MM.1S (cell line): ENCODE measurements around the gene CTNNAL1.

Experiments used
- DNase-seq: peaks from one replicate; pipeline ENCODE4 v3.0.0-alpha.2; 2015
- H2AFZ ChIP-seq: fragments of 300-600 bp; sonication (generic); 2 replicates; pipeline ENCODE4 v1.6.0; 2016; ENCODE audit warnings: antibody characterized with exemption, low read length
- H3F3A ChIP-seq: fragments of 300-600 bp; sonication (generic); 2 replicates; pipeline ENCODE4 v1.6.1; 2016; ENCODE audit warnings: mild to moderate bottlenecking, antibody characterized with exemption, low read length, moderate library complexity, mixed read lengths; ENCODE audit not compliant: insufficient read depth
- H3K27ac ChIP-seq: fragments of 300-600 bp; sonication (generic); 2 replicates; pipeline ENCODE4 v1.5.1; 2016; ENCODE audit warnings: mild to moderate bottlenecking, low read length
- H3K27me3 ChIP-seq: fragments of 300-600 bp; sonication (generic); replicated peaks from 2 replicates; pipeline ENCODE4 v1.6.0; 2016; ENCODE audit warnings: low read length; ENCODE audit not compliant: insufficient read depth
- H3K36me3 ChIP-seq: fragments of 300-600 bp; sonication (generic); replicated peaks from 2 replicates; pipeline ENCODE4 v1.6.1; 2016; ENCODE audit warnings: mild to moderate bottlenecking, low read length, mixed read lengths; ENCODE audit not compliant: insufficient read depth
- H3K4me1 ChIP-seq: fragments of 300-600 bp; sonication (generic); 2 replicates; pipeline ENCODE4 v1.6.1; 2016; ENCODE audit warnings: low read length, mixed read lengths
- H3K4me2 ChIP-seq: fragments of 300-600 bp; sonication (generic); 2 replicates; pipeline ENCODE4 v1.6.0; 2016; ENCODE audit warnings: low read depth, low read length
- H3K4me3 ChIP-seq: fragments of 300-600 bp; sonication (generic); 2 replicates; pipeline ENCODE4 v1.5.1; 2016; ENCODE audit warnings: low read length, mixed read lengths
- H3K79me2 ChIP-seq: fragments of 300-600 bp; sonication (generic); 2 replicates; pipeline ENCODE4 v1.6.1; 2016; ENCODE audit warnings: mixed run types, low read length, mixed read lengths
- H3K9ac ChIP-seq: fragments of 300-600 bp; sonication (generic); 2 replicates; pipeline ENCODE4 v1.6.1; 2016; ENCODE audit warnings: low read length, mixed read lengths
- H3K9me2 ChIP-seq: fragments of 300-600 bp; sonication (generic); replicated peaks from 2 replicates; pipeline ENCODE4 v1.6.1; 2016; ENCODE audit warnings: mild to moderate bottlenecking, low read length, mixed read lengths; ENCODE audit not compliant: insufficient read depth
- H3K9me3 ChIP-seq: fragments of 300-600 bp; sonication (generic); replicated peaks from 2 replicates; pipeline ENCODE4 v1.6.1; 2016; ENCODE audit warnings: mild to moderate bottlenecking, low read length, mixed read lengths; ENCODE audit not compliant: insufficient read depth
- H4K20me1 ChIP-seq: fragments of 300-600 bp; sonication (generic); 2 replicates; pipeline ENCODE4 v1.6.1; 2016; ENCODE audit warnings: mild to moderate bottlenecking, low read length, moderate library complexity, mixed read lengths; ENCODE audit not compliant: insufficient read depth
- EZH2 ChIP-seq: fragments of 300-600 bp; sonication (generic); optimal IDR thresholded peaks from 2 replicates; pipeline ENCODE3; 2017; ENCODE audit warnings: low read depth, mild to moderate bottlenecking, antibody characterized with exemption, low read length, mixed read lengths
- EZH2phosphoT487 ChIP-seq: fragments of 300-600 bp; sonication (generic); IDR thresholded peaks from 2 replicates; pipeline ENCODE4 v1.6.1; 2018; ENCODE audit warnings: antibody characterized with exemption, low read length
- TF ChIP-seq, protein P1 (sequence below): fragments of 300-600 bp; sonication (generic); IDR thresholded peaks from 2 replicates; pipeline ENCODE4 v1.5.1; 2016; ENCODE audit warnings: antibody characterized with exemption, low read length, mixed read lengths

The CTNNAL1 gene

DNA sequence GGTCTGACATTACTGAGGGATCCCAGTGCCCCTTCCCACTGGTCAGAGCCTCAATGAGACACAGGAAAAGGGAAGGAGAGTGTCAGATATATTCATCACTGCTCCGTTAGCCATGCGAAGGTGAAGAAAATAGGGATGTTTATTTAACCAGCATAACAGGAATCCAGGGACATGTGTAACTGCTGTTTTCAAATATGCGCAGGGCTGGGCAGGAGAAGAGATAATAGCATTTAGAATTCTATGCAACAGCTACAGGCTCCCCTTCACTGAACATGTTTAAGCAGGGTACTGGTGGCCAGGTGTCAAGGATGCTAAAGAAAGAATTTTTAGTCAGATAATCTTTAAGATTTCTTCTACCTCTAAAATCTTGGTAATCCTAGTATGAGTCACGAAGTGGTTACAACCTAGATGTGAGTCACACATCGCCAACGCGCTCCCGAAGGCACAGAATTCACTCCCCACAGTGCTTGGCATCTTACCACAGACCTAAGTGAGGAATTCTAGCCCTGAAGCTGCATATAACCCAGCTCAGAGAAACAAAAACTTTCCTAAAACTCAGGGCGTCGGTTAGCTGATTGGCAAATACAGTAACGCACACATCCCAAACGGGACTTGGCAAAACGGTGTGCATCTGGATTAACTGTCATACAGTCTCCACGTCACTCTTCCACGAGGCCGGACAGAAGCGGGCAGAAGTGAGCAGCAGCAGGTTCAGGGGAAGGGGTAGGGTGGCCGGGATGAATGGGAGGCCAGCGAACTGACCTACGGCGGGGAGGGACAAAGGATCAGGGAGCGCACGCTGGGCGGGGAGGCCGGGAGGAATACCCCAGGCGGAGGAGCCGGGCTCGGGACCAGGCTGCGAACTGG is 1.1 kb downstream of the CTNNAL1 start:
- H3K4me3 ChIP-seq, result peak overlapping the region; percentile 93
- peaks cover 20% of the 10 kb centered on the region for H3K4me1 ChIP-seq
- peak overlapping the region; percentile 71 for H2AFZ ChIP-seq
- H3K36me3 ChIP-seq, result no peaks in the 10 kb centered on the region
- H3K9me3 ChIP-seq, result no peaks in the 10 kb centered on the region
- peak overlapping the region; percentile 74 for H3K4me2 ChIP-seq
- H3K27me3 ChIP-seq, result no peaks in the 10 kb centered on the region
- TF ChIP-seq EZH2 (no peak), EZH2phosphoT487 (no peak)
- TF ChIP-seq, protein P1, sequence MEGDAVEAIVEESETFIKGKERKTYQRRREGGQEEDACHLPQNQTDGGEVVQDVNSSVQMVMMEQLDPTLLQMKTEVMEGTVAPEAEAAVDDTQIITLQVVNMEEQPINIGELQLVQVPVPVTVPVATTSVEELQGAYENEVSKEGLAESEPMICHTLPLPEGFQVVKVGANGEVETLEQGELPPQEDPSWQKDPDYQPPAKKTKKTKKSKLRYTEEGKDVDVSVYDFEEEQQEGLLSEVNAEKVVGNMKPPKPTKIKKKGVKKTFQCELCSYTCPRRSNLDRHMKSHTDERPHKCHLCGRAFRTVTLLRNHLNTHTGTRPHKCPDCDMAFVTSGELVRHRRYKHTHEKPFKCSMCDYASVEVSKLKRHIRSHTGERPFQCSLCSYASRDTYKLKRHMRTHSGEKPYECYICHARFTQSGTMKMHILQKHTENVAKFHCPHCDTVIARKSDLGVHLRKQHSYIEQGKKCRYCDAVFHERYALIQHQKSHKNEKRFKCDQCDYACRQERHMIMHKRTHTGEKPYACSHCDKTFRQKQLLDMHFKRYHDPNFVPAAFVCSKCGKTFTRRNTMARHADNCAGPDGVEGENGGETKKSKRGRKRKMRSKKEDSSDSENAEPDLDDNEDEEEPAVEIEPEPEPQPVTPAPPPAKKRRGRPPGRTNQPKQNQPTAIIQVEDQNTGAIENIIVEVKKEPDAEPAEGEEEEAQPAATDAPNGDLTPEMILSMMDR, result no peak
- peaks cover 57% of the 10 kb centered on the region for H3K79me2 ChIP-seq
- peak overlapping the region; percentile 65; the same call in 1 of the 2 replicates for H3K27ac ChIP-seq
- no peaks in the 10 kb centered on the region for H4K20me1 ChIP-seq
- peaks cover 13% of the 10 kb centered on the region; the same call in 1 of the 2 replicates for H3F3A ChIP-seq
- peak; percentile 52 for DNase-seq
- H3K9me2 ChIP-seq, result no peaks in the 10 kb centered on the region
- peak overlapping the region; percentile 93 for H3K9ac ChIP-seq

DNA sequence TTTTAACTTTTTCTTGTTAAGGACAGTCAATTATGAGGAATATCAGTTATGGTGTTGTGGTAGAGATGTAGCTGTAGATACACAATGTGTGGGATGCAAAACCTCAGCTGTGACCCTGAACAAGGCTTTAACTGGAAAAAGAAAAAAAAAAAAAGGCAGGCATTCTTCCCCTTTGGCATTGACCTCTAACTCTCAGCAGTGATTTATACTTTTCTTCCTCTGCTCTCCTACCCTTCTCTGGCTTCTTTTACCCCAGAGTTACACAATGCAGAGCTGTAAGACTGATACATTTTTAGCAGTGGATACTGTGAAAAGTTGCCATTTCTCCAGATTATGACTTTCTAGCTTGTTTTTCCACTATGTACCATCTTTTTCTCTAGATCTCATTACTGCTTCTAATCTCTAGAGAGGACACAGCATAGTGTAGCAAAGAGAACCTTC is 2.0 kb downstream of the CTNNAL1 start:
- H3F3A ChIP-seq, result peaks cover 13% of the 10 kb centered on the region; the same call in 1 of the 2 replicates
- H3K9me3 ChIP-seq, result no peaks in the 10 kb centered on the region
- H3K27ac ChIP-seq, result peak overlapping the region; percentile 30; the same call in 1 of the 2 replicates
- no peaks in the 10 kb centered on the region for H4K20me1 ChIP-seq
- H2AFZ ChIP-seq, result no peak overlapping the region
- H3K4me2 ChIP-seq, result peak overlapping the region; percentile 74
- no peaks in the 10 kb centered on the region for H3K27me3 ChIP-seq
- peaks cover 20% of the 10 kb centered on the region for H3K4me1 ChIP-seq
- H3K9ac ChIP-seq, result no peak overlapping the region
- no peaks in the 10 kb centered on the region for H3K36me3 ChIP-seq
- no peak for TF ChIP-seq EZH2phosphoT487
- TF ChIP-seq EZH2, result no peak
- TF ChIP-seq, protein P1, result no peak
- no peak overlapping the region for H3K4me3 ChIP-seq
- no peaks in the 10 kb centered on the region for H3K9me2 ChIP-seq
- H3K79me2 ChIP-seq, result peaks cover 67% of the 10 kb centered on the region
- no peak for DNase-seq

- H3K27ac ChIP-seq, result peak overlapping the region; percentile 30; the same call in 1 of the 2 replicates
These were observed 2.6 kb downstream of the CTNNAL1 start for GRCh38 chr9:109010746-109011145.

More at GRCh38 chr9:109010746-109011145, 2.6 kb downstream of the CTNNAL1 start:
- Histone ChIP-seq H4K20me1 (no peaks in the 10 kb centered on the region), H3F3A (peaks cover 13% of the 10 kb centered on the region; the same call in 1 of the 2 replicates), H3K9me3 (no peaks in the 10 kb centered on the region), H3K4me2 (peak overlapping the region; percentile 74), H3K36me3 (no peaks in the 10 kb centered on the region), H2AFZ (no peak overlapping the region), H3K27me3 (no peaks in the 10 kb centered on the region), H3K4me3 (no peak overlapping the region), H3K4me1 (peaks cover 20% of the 10 kb centered on the region), H3K9ac (no peak overlapping the region), H3K79me2 (peaks cover 72% of the 10 kb centered on the region), H3K9me2 (no peaks in the 10 kb centered on the region)
- TF ChIP-seq, protein P1, result no peak
- TF ChIP-seq EZH2phosphoT487 (no peak), EZH2 (no peak)
- DNase-seq, result peak; percentile 78
